Loucy (cell line): ENCODE measurements around the gene ATE1.

Source experiments
- H2AFZ ChIP-seq: fragments of 200-600 bp; sonication (generic); 2 replicates; pipeline ENCODE4 v1.6.0; 2016; ENCODE audit warnings: antibody characterized with exemption, mild to moderate bottlenecking, low read length, moderate library complexity
- H3F3A ChIP-seq: fragments of 200-600 bp; 2 replicates; pipeline ENCODE4 v1.6.0; 2016; ENCODE audit warnings: antibody characterized with exemption, low read depth, mild to moderate bottlenecking
- H3K27me3 ChIP-seq: fragments of 200-600 bp; sonication (generic); 2 replicates; pipeline ENCODE4 v1.6.1; 2014; ENCODE audit warnings: low read length, mild to moderate bottlenecking; ENCODE audit not compliant: insufficient read depth, poor library complexity, severe bottlenecking
- H3K36me3 ChIP-seq: fragments of 200-600 bp; sonication (generic); 2 replicates; pipeline ENCODE4 v1.6.1; 2016; ENCODE audit warnings: low read length; ENCODE audit not compliant: insufficient read depth
- H3K4me1 ChIP-seq: fragments of 200-600 bp; sonication (generic); 2 replicates; pipeline ENCODE4 v1.5.1; 2014; ENCODE audit warnings: low read length, mild to moderate bottlenecking; ENCODE audit not compliant: insufficient read depth, poor library complexity, severe bottlenecking
- H3K4me2 ChIP-seq: fragments of 200-600 bp; sonication (generic); 2 replicates; pipeline ENCODE4 v1.6.0; 2014; ENCODE audit warnings: antibody characterized with exemption, low read length, low read depth, mild to moderate bottlenecking; ENCODE audit not compliant: poor library complexity, severe bottlenecking
- H3K4me3 ChIP-seq: fragments of 200-600 bp; sonication (generic); 2 replicates; pipeline ENCODE4 v1.5.1; 2014; ENCODE audit warnings: low read length, mild to moderate bottlenecking, mixed read lengths; ENCODE audit not compliant: poor library complexity, severe bottlenecking
- H3K79me2 ChIP-seq: fragments of 200-600 bp; sonication (generic); 2 replicates; pipeline ENCODE4 v1.6.1; 2014; ENCODE audit warnings: low read length; ENCODE audit not compliant: insufficient read depth
- H3K9ac ChIP-seq: fragments of 200-600 bp; sonication (generic); 2 replicates; pipeline ENCODE4 v1.6.0; 2014; ENCODE audit warnings: mild to moderate bottlenecking, low read depth, low read length, moderate library complexity; ENCODE audit not compliant: poor library complexity, severe bottlenecking
- H3K9me2 ChIP-seq: fragments of 200-600 bp; sonication (generic); replicated peaks from 2 replicates; pipeline ENCODE4 v1.6.1; 2016; ENCODE audit warnings: low read depth, low read length, mixed read lengths
- H3K9me3 ChIP-seq: fragments of 200-600 bp; sonication (generic); 2 replicates; pipeline ENCODE4 v1.6.1; 2014; ENCODE audit warnings: mild to moderate bottlenecking, antibody characterized with exemption, low read length, low read depth; ENCODE audit not compliant: insufficient read depth
- H4K20me1 ChIP-seq: fragments of 200-600 bp; sonication (generic); 2 replicates; pipeline ENCODE4 v1.6.0; 2014; ENCODE audit warnings: antibody characterized with exemption, low read length, mild to moderate bottlenecking; ENCODE audit not compliant: insufficient read depth, poor library complexity, severe bottlenecking
- EZH2phosphoT487 ChIP-seq: fragments of 200-600 bp; IDR thresholded peaks from 2 replicates; pipeline ENCODE4 v1.6.1; 2018; ENCODE audit warnings: antibody characterized with exemption, mild to moderate bottlenecking, moderate library complexity, borderline replicate concordance
- TF ChIP-seq, protein P1 (sequence below): fragments of 200-600 bp; sonication (generic); conservative IDR thresholded peaks from 2 replicates; pipeline ENCODE4 v1.5.1; 2014; ENCODE audit warnings: mild to moderate bottlenecking, antibody characterized with exemption, low read length

Gene ATE1

GRCh38 chr10:121690970-121691369 is 236.9 kb downstream of the ATE1 start:
- Histone ChIP-seq H3K4me1 (no peaks in the 10 kb centered on the region), H3K36me3 (no peaks in the 10 kb centered on the region), H3K27me3 (no peaks in the 10 kb centered on the region), H3F3A (no peaks in the 10 kb centered on the region), H3K79me2 (no peaks in the 10 kb centered on the region), H3K4me2 (no peak overlapping the region), H3K9ac (no peak overlapping the region), H2AFZ (no peak overlapping the region), H3K4me3 (no peak overlapping the region), H3K9me2 (no peaks in the 10 kb centered on the region), H3K9me3 (no peaks in the 10 kb centered on the region), H4K20me1 (no peaks in the 10 kb centered on the region)
- TF ChIP-seq EZH2phosphoT487 = no peak
- TF ChIP-seq, protein P1, sequence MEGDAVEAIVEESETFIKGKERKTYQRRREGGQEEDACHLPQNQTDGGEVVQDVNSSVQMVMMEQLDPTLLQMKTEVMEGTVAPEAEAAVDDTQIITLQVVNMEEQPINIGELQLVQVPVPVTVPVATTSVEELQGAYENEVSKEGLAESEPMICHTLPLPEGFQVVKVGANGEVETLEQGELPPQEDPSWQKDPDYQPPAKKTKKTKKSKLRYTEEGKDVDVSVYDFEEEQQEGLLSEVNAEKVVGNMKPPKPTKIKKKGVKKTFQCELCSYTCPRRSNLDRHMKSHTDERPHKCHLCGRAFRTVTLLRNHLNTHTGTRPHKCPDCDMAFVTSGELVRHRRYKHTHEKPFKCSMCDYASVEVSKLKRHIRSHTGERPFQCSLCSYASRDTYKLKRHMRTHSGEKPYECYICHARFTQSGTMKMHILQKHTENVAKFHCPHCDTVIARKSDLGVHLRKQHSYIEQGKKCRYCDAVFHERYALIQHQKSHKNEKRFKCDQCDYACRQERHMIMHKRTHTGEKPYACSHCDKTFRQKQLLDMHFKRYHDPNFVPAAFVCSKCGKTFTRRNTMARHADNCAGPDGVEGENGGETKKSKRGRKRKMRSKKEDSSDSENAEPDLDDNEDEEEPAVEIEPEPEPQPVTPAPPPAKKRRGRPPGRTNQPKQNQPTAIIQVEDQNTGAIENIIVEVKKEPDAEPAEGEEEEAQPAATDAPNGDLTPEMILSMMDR = no peak
